Renal cortex interstitium (tissue), 11 donors: ENCODE data around the gene BCAS3. TPM values are rescaled to one million over a fixed set of nuclear protein-coding genes. Genes with fewer than 3 reads are reported as not detected.

ENCODE experiments used
- DNase-seq, 11 donors: peaks; one replicate each; pipeline ENCODE4 v3.0.0-alpha.2; 2013; ENCODE audit warnings: low read depth in 9 of 11, low spot score in 4 of 11; ENCODE audit errors: extremely low read depth in 1 of 11
- polyA plus RNA-seq, 3 donors: library from polyadenylated mRNA; unstranded; fragments of 120-200 nt; gene quantifications; one replicate each; pipeline ENCODE4 v1.2.1, GENCODE V29; 2013; ENCODE audit not compliant: insufficient read length in 3 of 3

BCAS3 gene
- polyA plus RNA-seq, 3 donors, result 27.0 to 30.9 (median 28.9) TPM

GRCh38 chr17:61122326-61122913 is 444.8 kb downstream of the BCAS3 start:
- DNase-seq, result no peak

- no peak for DNase-seq
Measured at GRCh38 chr17:61124562-61124961, 446.9 kb downstream of the BCAS3 start.

- DNase-seq, result peak in 1 of 11 donors; percentile 57
Measured at GRCh38 chr17:61126473-61127249, 449.0 kb downstream of the BCAS3 start.

- DNase-seq, result no peak
Measured at GRCh38 chr17:61127960-61128359, 450.3 kb downstream of the BCAS3 start.

GRCh38 chr17:61128661-61129115 is 451.0 kb downstream of the BCAS3 start:
- no peak for DNase-seq

- DNase-seq, result no peak
Measured at GRCh38 chr17:61129267-61130254, 451.9 kb downstream of the BCAS3 start.

GRCh38 chr17:61130330-61130729 is 452.7 kb downstream of the BCAS3 start:
- DNase-seq, result no peak

DNA sequence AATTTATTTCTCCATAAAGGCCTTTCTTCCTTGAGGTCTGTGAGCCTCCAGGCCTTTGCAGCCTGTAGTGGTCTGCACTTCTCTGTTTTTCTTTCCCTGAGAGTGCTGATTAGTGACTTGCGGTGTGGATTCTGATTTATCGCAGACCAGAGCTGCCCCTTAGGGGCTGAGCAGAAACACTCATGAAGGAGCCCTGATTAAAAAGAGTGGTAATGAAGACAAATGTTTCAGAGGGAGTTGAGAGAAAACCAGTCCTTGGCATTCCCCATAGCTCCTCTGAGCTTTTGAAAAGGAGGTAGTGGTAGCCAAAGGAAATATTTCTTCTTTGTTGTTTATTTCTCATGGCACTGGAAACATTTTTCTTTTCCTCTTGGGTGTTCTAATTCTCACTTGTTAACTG is 453.9 kb downstream of the BCAS3 start:
- peak in 1 of 11 donors; percentile 51 for DNase-seq

DNA sequence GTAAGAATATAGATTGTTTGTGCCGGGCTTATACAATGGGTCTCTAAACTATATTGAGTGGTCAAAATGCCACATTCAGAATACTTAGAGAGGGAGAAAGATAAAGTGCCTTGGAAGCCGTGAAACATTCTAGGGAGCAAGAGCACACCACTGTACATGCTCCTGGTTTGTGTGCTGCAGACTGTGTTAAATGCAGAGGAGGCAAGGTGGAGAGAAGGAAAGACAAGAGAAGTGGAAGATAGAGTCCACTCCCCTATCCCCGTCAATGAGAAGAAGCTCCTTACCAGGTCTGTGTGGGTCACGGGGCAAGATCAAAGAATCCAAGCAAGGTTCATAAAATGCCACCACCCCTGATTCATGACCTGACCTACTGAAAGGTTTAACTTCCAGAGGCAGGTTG is 454.9 kb downstream of the BCAS3 start:
- no peak for DNase-seq

DNA sequence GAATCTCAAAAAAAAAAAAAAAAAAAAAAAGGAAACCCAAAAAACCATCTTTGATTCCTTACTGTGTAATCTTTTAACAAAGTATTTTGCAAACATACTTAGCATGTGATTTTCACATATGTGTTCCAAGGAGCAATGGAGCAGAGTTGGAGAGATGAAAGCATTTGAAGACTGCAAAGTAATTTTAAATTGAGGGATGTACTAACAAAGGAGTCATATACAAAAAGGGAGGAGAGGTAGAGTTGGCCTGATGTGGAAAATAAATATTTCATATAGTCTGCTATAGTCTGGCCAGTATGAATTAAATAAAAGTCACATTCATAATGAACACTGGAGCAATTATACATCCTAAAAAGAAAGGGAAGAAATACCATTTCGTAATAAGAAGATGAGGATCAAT is 456.2 kb downstream of the BCAS3 start:
- DNase-seq, result no peak

GRCh38 chr17:61134551-61135235 is 457.0 kb downstream of the BCAS3 start:
- no peak for DNase-seq

GRCh38 chr17:61135782-61136181 is 458.1 kb downstream of the BCAS3 start:
- no peak for DNase-seq

- DNase-seq, result no peak
Measured at GRCh38 chr17:61136296-61136695, 458.6 kb downstream of the BCAS3 start.

DNA sequence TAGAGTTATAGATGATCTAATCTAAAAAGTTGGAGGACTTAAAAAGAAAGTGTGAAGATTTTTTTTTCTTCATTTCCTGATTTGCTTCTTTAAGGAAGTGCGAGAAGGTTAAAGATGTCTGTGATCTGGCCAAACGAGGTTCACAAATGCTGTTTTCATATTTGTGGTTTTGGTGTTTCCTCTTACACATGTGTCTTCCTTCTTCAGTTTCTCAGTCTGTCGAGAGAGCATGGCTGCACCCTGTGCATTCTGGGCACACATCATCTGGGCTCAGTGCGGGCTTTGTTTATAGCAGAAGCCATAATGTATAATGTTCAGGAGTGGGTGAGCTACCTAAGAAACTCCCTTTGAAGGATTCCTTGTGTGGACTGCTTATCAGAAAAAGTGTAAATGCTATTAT is 461.6 kb downstream of the BCAS3 start:
- DNase-seq, result no peak

DNA sequence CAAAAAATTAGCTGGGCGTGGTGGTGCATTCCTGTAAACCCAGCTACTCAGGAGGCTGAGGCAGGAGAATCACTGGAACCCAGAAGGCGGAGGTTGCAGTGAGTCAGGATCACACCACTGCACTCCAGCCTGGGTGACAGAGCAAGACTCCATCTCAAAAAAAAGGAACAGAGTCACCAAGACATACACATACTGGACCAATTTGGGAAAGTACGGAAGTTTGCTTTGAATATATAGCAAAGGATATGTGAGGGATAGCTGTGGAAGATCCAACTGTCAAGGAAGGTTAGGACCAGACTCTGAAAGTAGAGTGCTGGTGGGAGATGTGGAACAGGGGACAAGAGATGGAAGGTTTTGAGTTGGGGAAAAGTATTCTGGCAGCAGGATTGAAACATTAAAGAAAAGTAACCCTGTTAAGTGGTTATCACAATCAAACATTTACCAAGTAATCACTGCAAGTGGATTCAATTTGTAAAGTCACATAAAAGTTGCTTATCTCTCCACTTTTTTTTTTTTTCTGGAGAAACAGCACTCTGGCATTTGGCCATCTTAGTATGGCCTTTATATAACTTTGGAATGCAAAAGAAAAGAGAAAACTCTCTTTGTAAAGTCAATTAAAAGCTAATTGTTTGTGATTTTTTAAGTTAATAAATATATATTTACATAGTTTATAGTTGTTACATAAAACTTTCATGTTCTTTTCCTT is 462.6 kb downstream of the BCAS3 start:
- no peak for DNase-seq

DNA sequence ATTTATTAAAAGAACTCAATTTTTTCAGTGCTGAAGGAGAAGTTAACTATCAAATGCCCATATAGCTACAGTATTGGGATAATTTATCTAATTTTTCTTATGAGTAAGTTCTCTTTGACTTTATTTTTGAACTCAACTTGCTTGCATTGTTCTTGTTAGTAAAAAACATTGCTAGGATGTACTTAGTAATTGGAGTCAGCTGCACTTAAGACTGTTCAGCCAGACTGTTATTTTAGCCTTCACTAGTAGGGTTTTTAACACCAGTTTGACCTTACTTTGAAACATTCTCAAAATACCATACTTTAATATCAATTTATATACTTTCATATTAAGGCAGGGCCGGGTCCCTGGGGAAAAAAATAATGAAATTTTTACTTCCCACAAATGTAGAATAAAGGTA is 465.4 kb downstream of the BCAS3 start:
- DNase-seq, result no peak

DNA sequence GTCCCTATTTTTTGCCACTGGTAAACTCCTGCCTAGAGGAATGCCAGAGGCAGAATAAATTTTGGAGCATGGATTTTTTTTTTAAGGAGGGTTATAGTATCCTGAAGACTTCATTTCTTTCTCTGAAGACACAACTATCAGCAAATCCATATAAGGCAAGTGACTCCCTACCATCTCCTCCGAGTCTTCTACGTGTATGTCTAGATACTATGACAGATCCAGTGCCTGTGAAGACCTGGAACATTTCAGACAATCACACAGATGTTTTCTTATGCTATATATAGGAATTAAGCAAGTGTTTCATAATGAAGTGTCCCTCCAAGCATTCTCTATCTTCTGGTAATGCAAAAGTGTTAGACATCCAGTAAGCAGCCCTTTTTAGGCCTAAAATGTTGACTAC is 466.5 kb downstream of the BCAS3 start:
- no peak for DNase-seq
